Measurements from ENCODE around the gene ISCA1.

Gene ISCA1

DNA sequence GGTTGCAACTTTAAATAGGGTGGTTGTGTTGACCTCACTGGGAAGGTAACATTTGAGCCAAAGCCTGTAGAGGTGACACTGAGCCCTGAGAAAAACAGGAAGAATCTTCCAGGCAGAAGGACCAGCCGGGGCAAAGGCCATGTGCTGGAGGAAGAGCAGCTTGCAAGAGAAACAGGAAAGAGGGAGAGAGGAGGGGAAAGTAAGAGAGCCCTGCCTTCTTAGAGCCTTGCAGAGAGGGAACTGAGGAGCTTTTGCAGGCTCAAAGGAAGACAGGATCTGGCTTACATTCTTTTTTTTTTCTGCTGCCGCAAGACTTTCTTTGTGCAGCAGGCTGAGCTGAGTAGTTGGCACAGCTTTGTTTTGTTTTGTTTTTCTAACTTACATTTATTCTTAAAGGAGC, 40.3 kb downstream of the ISCA1 start:
- no peak overlapping the region for H3K9ac ChIP-seq (ENCODE audit: low read depth in 1 of 2, low read length in 2 of 2)
- no peaks in the 10 kb centered on the region for H3K27me3 ChIP-seq (ENCODE audit: control insufficient read depth in 1 of 2, insufficient read depth in 2 of 2, low read length in 2 of 2)
- H3K27ac ChIP-seq (ENCODE audit: low read depth, low read length): no peak overlapping the region
- H3K36me3 ChIP-seq (ENCODE audit: control insufficient read depth in 1 of 2, insufficient read depth in 2 of 2, low read length in 2 of 2): no peaks in the 10 kb centered on the region
- H3K4me1 ChIP-seq (ENCODE audit: control insufficient read depth in 1 of 2, insufficient read depth in 2 of 2, low read length in 2 of 2): no peaks in the 10 kb centered on the region
- H3K9me3 ChIP-seq (ENCODE audit: control insufficient read depth in 1 of 2, low read length in 2 of 2): no peaks in the 10 kb centered on the region
- H3K4me3 ChIP-seq (ENCODE audit: low read depth in 1 of 2, low read length in 2 of 2): no peak overlapping the region

- H3K4me1 ChIP-seq (ENCODE audit: control insufficient read depth in 1 of 2, insufficient read depth in 2 of 2, low read length in 2 of 2): no peaks in the 10 kb centered on the region
- H3K36me3 ChIP-seq (ENCODE audit: control insufficient read depth in 1 of 2, insufficient read depth in 2 of 2, low read length in 2 of 2): no peaks in the 10 kb centered on the region
- no peaks in the 10 kb centered on the region for H3K27me3 ChIP-seq (ENCODE audit: control insufficient read depth in 1 of 2, insufficient read depth in 2 of 2, low read length in 2 of 2)
- H3K4me3 ChIP-seq (ENCODE audit: low read depth in 1 of 2, low read length in 2 of 2): no peak overlapping the region
- no peak overlapping the region for H3K9ac ChIP-seq (ENCODE audit: low read depth in 1 of 2, low read length in 2 of 2)
- no peak overlapping the region for H3K27ac ChIP-seq (ENCODE audit: low read depth, low read length)
- H3K9me3 ChIP-seq (ENCODE audit: control insufficient read depth in 1 of 2, low read length in 2 of 2): no peaks in the 10 kb centered on the region
Measured at GRCh38 chr9:86241216-86241615, 41.1 kb downstream of the ISCA1 start.

DNA sequence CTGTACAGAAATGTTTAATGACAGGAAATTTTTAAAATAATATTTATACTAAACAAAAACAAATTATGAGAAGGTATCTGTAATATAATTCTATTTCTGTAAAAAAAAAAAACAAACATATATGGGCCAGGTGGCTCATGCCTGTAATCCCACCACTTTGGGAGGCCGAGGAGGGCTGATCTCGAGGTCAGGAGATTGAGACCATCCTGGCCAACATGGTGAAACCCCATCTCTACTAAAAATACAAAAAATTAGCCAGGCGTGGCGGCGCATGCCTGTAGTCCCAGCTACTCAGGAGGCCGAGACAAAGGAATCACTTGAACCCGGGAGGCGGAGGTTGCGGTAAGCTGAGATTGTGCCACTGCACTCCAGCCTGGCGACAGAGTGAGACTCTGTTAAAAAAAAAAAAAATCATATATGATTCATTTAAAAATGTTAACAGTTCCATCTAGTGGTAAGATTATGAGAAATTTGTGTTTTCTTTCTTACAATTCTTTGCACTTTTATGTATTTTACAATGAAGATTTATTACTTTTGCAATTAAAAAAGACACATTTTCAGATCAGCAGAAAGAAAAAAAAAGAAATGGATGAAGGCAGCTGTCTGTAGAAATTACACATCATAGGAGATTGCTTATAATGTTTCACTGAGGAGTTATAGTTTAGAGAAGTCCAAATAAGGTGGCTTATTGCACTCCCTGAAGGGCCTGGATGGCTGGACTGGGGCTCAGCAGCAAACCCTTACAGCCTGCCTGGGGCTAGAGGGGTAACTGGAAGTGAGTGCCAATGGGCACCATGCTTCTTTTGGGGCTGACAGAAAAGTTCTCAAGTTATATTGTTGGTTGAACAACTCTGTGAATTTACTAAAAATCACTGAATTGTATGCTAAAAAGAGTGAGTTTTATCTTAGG, 43.2 kb downstream of the ISCA1 start:
- H3K27me3 ChIP-seq (ENCODE audit: control insufficient read depth in 1 of 2, insufficient read depth in 2 of 2, low read length in 2 of 2): no peaks in the 10 kb centered on the region
- no peak overlapping the region for H3K27ac ChIP-seq (ENCODE audit: low read depth, low read length)
- H3K4me1 ChIP-seq (ENCODE audit: control insufficient read depth in 1 of 2, insufficient read depth in 2 of 2, low read length in 2 of 2): no peaks in the 10 kb centered on the region
- no peaks in the 10 kb centered on the region for H3K36me3 ChIP-seq (ENCODE audit: control insufficient read depth in 1 of 2, insufficient read depth in 2 of 2, low read length in 2 of 2)
- no peak overlapping the region for H3K4me3 ChIP-seq (ENCODE audit: low read depth in 1 of 2, low read length in 2 of 2)
- no peak overlapping the region for H3K9ac ChIP-seq (ENCODE audit: low read depth in 1 of 2, low read length in 2 of 2)
- no peaks in the 10 kb centered on the region for H3K9me3 ChIP-seq (ENCODE audit: control insufficient read depth in 1 of 2, low read length in 2 of 2)

- H3K9ac ChIP-seq (ENCODE audit: low read depth in 1 of 2, low read length in 2 of 2): no peak overlapping the region
- no peaks in the 10 kb centered on the region for H3K9me3 ChIP-seq (ENCODE audit: control insufficient read depth in 1 of 2, low read length in 2 of 2)
- no peak overlapping the region for H3K27ac ChIP-seq (ENCODE audit: low read depth, low read length)
- no peaks in the 10 kb centered on the region for H3K36me3 ChIP-seq (ENCODE audit: control insufficient read depth in 1 of 2, insufficient read depth in 2 of 2, low read length in 2 of 2)
- H3K4me1 ChIP-seq (ENCODE audit: control insufficient read depth in 1 of 2, insufficient read depth in 2 of 2, low read length in 2 of 2): no peaks in the 10 kb centered on the region
- no peak overlapping the region for H3K4me3 ChIP-seq (ENCODE audit: low read depth in 1 of 2, low read length in 2 of 2)
- H3K27me3 ChIP-seq (ENCODE audit: control insufficient read depth in 1 of 2, insufficient read depth in 2 of 2, low read length in 2 of 2): no peaks in the 10 kb centered on the region
Measured at GRCh38 chr9:86230858-86231257, 51.5 kb downstream of the ISCA1 start.

DNA sequence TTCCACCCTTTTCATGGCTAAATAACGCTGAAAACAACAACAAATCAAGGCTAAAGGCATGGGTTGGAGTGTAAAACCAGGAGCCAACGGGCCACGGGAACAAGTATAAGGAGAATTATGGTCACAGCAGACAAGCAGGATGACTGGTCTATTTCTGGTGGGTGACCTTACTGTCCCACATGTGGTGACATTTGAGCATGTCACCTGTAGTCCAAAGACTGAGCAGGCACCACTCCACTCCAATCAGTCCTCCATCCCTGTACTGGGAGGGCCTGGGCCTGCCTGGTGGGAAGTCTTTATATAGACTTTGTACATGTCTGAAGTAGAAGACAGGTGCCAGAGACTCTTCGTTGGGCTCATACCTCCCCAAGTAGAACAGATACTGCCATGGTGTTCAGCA, 59.7 kb downstream of the ISCA1 start:
- Histone ChIP-seq H3K4me1 (ENCODE audit: control insufficient read depth in 1 of 2, insufficient read depth in 2 of 2, low read length in 2 of 2) (no peaks in the 10 kb centered on the region), H3K27me3 (ENCODE audit: control insufficient read depth in 1 of 2, insufficient read depth in 2 of 2, low read length in 2 of 2) (no peaks in the 10 kb centered on the region), H3K36me3 (ENCODE audit: control insufficient read depth in 1 of 2, insufficient read depth in 2 of 2, low read length in 2 of 2) (no peaks in the 10 kb centered on the region), H3K9ac (ENCODE audit: low read depth in 1 of 2, low read length in 2 of 2) (no peak overlapping the region), H3K4me3 (ENCODE audit: low read depth in 1 of 2, low read length in 2 of 2) (no peak overlapping the region), H3K9me3 (ENCODE audit: control insufficient read depth in 1 of 2, low read length in 2 of 2) (no peaks in the 10 kb centered on the region), H3K27ac (ENCODE audit: low read depth, low read length) (no peak overlapping the region)

DNA sequence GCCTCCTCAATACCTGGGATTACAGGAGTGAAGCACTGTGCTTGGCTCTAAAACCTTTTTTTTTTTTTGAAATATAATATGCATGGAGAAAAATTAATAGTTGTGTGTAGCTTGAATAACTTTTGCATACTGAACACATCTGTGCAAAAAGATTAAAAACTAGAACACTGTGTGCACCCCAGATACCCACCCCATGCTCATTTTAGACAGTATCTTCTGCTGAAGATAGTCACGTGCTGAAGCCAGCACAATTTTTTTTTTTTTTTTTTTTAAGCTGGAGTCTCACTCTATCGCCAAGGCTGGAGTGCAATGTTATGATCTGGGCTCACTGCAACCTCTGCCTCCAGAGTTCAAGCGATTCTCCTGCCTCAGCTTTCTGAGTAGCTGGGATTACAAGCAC, 62.7 kb downstream of the ISCA1 start:
- no peak overlapping the region for H3K4me3 ChIP-seq (ENCODE audit: low read depth in 1 of 2, low read length in 2 of 2)
- no peaks in the 10 kb centered on the region for H3K4me1 ChIP-seq (ENCODE audit: control insufficient read depth in 1 of 2, insufficient read depth in 2 of 2, low read length in 2 of 2)
- no peak overlapping the region for H3K27ac ChIP-seq (ENCODE audit: low read depth, low read length)
- H3K36me3 ChIP-seq (ENCODE audit: control insufficient read depth in 1 of 2, insufficient read depth in 2 of 2, low read length in 2 of 2): no peaks in the 10 kb centered on the region
- no peaks in the 10 kb centered on the region for H3K27me3 ChIP-seq (ENCODE audit: control insufficient read depth in 1 of 2, insufficient read depth in 2 of 2, low read length in 2 of 2)
- H3K9ac ChIP-seq (ENCODE audit: low read depth in 1 of 2, low read length in 2 of 2): no peak overlapping the region
- no peaks in the 10 kb centered on the region for H3K9me3 ChIP-seq (ENCODE audit: control insufficient read depth in 1 of 2, low read length in 2 of 2)

DNA sequence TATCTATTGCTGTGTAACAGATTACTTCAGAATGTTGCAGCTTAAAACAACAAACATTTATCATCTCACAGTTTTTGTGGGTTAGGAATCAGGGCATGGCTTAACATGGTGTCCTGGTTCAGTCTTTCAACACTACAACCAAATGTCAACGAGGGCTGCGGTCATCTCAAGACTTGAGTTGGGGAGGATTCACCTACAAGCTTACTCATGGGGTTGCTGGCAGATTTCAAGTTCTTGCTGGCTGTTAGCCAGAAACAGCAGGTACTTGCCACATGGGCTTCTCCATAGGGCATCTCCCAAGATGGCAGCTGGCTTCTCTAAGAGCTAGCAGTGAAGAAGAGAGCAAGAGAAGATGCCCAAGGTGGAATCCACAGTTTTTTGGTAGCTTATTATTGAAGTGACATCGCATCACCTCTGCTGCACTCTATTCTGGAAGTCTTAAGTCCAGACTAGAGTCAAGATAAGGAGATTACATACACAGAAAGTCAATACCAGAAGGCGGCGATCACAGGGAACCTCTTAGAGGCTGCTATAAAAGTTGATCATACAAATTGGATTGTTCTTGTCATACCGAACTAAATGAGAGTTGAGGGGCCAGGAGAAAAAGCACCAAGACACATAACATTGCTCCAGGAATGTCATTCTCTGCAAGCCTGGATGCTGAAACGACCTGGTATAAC, 65.1 kb downstream of the ISCA1 start:
- Histone ChIP-seq H3K36me3 (ENCODE audit: control insufficient read depth in 1 of 2, insufficient read depth in 2 of 2, low read length in 2 of 2) (no peaks in the 10 kb centered on the region), H3K27me3 (ENCODE audit: control insufficient read depth in 1 of 2, insufficient read depth in 2 of 2, low read length in 2 of 2) (no peaks in the 10 kb centered on the region)

More for the DNA sequence above, 65.1 kb downstream of the ISCA1 start:
- Histone ChIP-seq H3K27ac (ENCODE audit: low read depth, low read length) (no peak overlapping the region), H3K9me3 (ENCODE audit: control insufficient read depth in 1 of 2, low read length in 2 of 2) (no peaks in the 10 kb centered on the region), H3K4me1 (ENCODE audit: control insufficient read depth in 1 of 2, insufficient read depth in 2 of 2, low read length in 2 of 2) (no peaks in the 10 kb centered on the region), H3K4me3 (ENCODE audit: low read depth in 1 of 2, low read length in 2 of 2) (no peak overlapping the region), H3K9ac (ENCODE audit: low read depth in 1 of 2, low read length in 2 of 2) (no peak overlapping the region)
